SH-SY5Y (cell line): ENCODE data around the gene NPRL2.

Experiments used
- GATA2 ChIP-seq: IDR thresholded peaks from 2 replicates; pipeline ENCODE4 v1.6.1; 2011; ENCODE audit warnings: mild to moderate bottlenecking, low read depth, low read length
- GATA3 ChIP-seq: IDR thresholded peaks from 2 replicates; pipeline ENCODE4 v1.6.1; 2011; ENCODE audit warnings: low read depth, mild to moderate bottlenecking, low read length, moderate library complexity

GRCh38 chr3:50345586-50346234, 4.9 kb downstream of the NPRL2 start, which contains the start of gene ZMYND10:
- TF ChIP-seq GATA2 (no peak), GATA3 (no peak)
